ENCODE data around the gene PRKD2. TPM values are rescaled to one million over a fixed set of nuclear protein-coding genes. Genes with fewer than 3 reads are reported as not detected.
A peak's percentile ranks its signal among the peaks of the same experiment; 100 is the strongest.

The PRKD2 gene
- total and polyA plus RNA-seq, 8 donors: 7.0 to 50.6 (median 26.3) TPM

DNA sequence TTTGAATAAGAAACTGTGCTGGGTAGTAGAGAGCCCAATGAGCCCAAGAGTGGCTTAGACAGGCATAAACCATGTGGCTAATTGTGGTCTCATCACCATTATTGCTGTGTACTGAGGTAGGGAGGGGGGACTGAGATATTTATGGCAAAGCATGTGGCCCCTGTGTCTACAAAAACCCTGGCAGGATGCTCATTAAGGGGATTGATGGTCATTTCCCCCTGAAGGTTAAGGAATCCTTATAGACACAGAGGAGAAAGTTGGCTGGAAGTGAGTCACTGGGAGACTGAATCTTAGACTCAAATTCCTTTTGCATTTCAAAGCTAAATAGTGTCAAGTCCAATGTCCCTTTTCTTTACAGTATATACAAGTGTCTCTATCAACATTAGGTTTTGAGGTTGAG is 46.1 kb downstream of the PRKD2 start:
- H3K4me1 ChIP-seq: no peaks in the 10 kb centered on the region
- intact Hi-C loops (cut with DNase I; ENCODE audit: low total_unique reads): no loop called here

DNA sequence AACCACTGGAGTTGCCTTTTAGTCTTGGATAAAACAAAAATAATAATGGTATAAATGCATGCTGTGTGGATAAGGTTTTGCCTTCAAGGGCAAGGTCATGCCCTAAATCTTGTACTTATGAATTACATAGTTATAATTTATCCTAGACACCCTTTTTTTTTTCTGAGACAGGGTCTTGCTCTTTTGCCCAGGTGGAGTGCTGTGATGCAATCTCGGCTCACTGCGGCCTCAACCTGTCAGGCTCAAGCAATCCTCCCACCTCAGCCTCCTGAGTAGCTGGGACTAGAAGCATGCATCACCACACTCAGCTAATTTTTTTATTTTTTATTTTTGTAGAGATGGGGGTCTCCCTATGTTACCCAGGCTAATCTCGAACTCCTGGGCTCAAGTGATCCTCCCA is 48.3 kb downstream of the PRKD2 start:
- DNase-seq: no peak
- Histone ChIP-seq H3K9me3 (no peaks in the 10 kb centered on the region), H3K27ac (no peak overlapping the region), H3K27me3 (no peaks in the 10 kb centered on the region), H3K4me1 (no peaks in the 10 kb centered on the region), H3K4me3 (no peak overlapping the region), H3K36me3 (peaks cover 1 to 15% (median 15%) of the 10 kb centered on the region in 4 donors)
- TF ChIP-seq, protein P1, sequence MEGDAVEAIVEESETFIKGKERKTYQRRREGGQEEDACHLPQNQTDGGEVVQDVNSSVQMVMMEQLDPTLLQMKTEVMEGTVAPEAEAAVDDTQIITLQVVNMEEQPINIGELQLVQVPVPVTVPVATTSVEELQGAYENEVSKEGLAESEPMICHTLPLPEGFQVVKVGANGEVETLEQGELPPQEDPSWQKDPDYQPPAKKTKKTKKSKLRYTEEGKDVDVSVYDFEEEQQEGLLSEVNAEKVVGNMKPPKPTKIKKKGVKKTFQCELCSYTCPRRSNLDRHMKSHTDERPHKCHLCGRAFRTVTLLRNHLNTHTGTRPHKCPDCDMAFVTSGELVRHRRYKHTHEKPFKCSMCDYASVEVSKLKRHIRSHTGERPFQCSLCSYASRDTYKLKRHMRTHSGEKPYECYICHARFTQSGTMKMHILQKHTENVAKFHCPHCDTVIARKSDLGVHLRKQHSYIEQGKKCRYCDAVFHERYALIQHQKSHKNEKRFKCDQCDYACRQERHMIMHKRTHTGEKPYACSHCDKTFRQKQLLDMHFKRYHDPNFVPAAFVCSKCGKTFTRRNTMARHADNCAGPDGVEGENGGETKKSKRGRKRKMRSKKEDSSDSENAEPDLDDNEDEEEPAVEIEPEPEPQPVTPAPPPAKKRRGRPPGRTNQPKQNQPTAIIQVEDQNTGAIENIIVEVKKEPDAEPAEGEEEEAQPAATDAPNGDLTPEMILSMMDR (IDR thresholded peaks at IDR 0.05): no peak
- TF ChIP-seq POLR2AphosphoS5 (IDR thresholded peaks at IDR 0.05) (no peak), POLR2A (IDR thresholded peaks at IDR 0.05) (no peak), EP300 (IDR thresholded peaks at IDR 0.05) (no peak)
- intact Hi-C loops (cut with DNase I; ENCODE audit: low total_unique reads): no loop called here
- 81 to 91% (median 86%) methylated on average over 3 of the region's 3 CpGs for WGBS, 5 donors

More for the DNA sequence above, 46.1 kb downstream of the PRKD2 start:
- TF ChIP-seq POLR2AphosphoS5 (IDR thresholded peaks at IDR 0.05) (no peak), EP300 (IDR thresholded peaks at IDR 0.05) (no peak), POLR2A (IDR thresholded peaks at IDR 0.05) (no peak)
- TF ChIP-seq, protein P1 (IDR thresholded peaks at IDR 0.05): no peak
- H3K27ac ChIP-seq: no peak overlapping the region
- H3K36me3 ChIP-seq: peaks cover 21 to 37% (median 37%) of the 10 kb centered on the region in 4 donors
- H3K9me3 ChIP-seq: no peaks in the 10 kb centered on the region
- DNase-seq: no peak
- no peak overlapping the region for H3K4me3 ChIP-seq
- H3K27me3 ChIP-seq: no peaks in the 10 kb centered on the region

GRCh38 chr19:46665072-46665471 is 51.8 kb downstream of the PRKD2 start:
- Histone ChIP-seq H3K36me3 (no peaks in the 10 kb centered on the region), H3K27me3 (peaks cover 0 to 7% (median 7%) of the 10 kb centered on the region in 3 donors), H3K27ac (no peak overlapping the region), H3K4me1 (peaks cover 12 to 18% (median 17%) of the 10 kb centered on the region in 4 donors), H3K4me3 (no peak overlapping the region), H3K9me3 (no peaks in the 10 kb centered on the region)
- DNase-seq: no peak
- TF ChIP-seq POLR2A (IDR thresholded peaks at IDR 0.05) (no peak), EP300 (IDR thresholded peaks at IDR 0.05) (no peak), POLR2AphosphoS5 (IDR thresholded peaks at IDR 0.05) (no peak)
- TF ChIP-seq, protein P1 (IDR thresholded peaks at IDR 0.05): no peak
- 75 to 91% (median 85%) methylated on average over 8 of the region's 8 CpGs for WGBS, 5 donors
- intact Hi-C loops (cut with DNase I; ENCODE audit: low total_unique reads): no loop called here

GRCh38 chr19:46661735-46662592 is 55.0 kb downstream of the PRKD2 start:
- peak overlapping the region; percentile 30 to 67 (median 40) for H3K4me3 ChIP-seq
- intact Hi-C loops (cut with DNase I; ENCODE audit: low total_unique reads): loop anchor here (5.0 kb wide), 1 partner anchor 50 kb away; no protein-coding TSS in a partner anchor
- H3K27me3 ChIP-seq: peaks cover 0 to 32% (median 23%) of the 10 kb centered on the region in 3 donors
- TF ChIP-seq EP300 (IDR thresholded peaks at IDR 0.05): no peak
- peak in 1 of 4 donors; percentile 16 for TF ChIP-seq POLR2A (IDR thresholded peaks at IDR 0.05)
- TF ChIP-seq, protein P1 (IDR thresholded peaks at IDR 0.05): peak in 5 of 7 experiments; percentile 73 to 94 (median 83)
- peak in 1 of 3 donors; percentile 49 for TF ChIP-seq POLR2AphosphoS5 (IDR thresholded peaks at IDR 0.05)
- no peaks in the 10 kb centered on the region for H3K36me3 ChIP-seq
- H3K9me3 ChIP-seq: no peaks in the 10 kb centered on the region
- H3K4me1 ChIP-seq: peaks cover 27 to 40% (median 34%) of the 10 kb centered on the region in 4 donors
- peak overlapping the region; percentile 58 to 90 (median 80) for H3K27ac ChIP-seq
- peak; percentile 86 to 96 for DNase-seq
- 6 to 9% (median 6%) methylated on average over 19 of the region's 19 CpGs for WGBS, 5 donors
